Skin of body (tissue), 2 donors: ENCODE measurements around the gene MAT2A. TPM values are rescaled to one million over a fixed set of nuclear protein-coding genes. Genes with fewer than 3 reads are reported as not detected.
"Not testable (repeated sequence)": the region's sequence is repeated elsewhere in the genome, so short reads cannot be mapped to it uniquely, and the experiment has no call there.

Experiments used
- DNase-seq: peaks from one replicate; lab custom pipeline; 2025; lab: John Stamatoyannopoulos, UW
- total RNA-seq: library from RNA; depleted of rRNA; stranded (reverse); fragments of >200 nt; gene quantifications from one replicate; pipeline ENCODE4 v1.2.3, GENCODE V29; 2014

The MAT2A gene
- total RNA-seq, 1 donor from 2014 or later = 115 TPM

DNA sequence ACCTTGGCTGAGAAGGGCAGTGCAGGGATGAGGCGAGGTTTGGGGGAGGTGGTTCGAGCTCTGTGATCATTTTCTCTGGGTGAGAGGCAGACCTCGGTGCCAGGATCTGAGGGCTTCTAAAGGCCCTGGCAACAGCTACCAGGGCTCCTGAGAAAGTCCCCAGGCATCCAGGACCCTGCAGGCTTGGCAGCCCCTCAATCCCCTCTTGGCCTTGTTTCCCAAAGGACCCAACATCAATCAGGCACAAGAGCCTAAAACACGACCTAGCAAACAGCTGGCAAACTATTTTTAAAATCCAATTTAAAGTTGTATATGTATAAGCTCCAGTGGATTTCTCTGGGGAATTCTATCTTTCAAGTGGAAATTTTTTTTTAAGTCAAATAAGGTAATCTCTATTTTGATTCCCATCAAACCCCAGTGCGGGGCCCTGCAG, 15.0 kb upstream of the MAT2A start:
- DNase-seq = no peak

GRCh38 chr2:85524336-85524908, 14.5 kb upstream of the MAT2A start:
- DNase-seq = no peak

DNA sequence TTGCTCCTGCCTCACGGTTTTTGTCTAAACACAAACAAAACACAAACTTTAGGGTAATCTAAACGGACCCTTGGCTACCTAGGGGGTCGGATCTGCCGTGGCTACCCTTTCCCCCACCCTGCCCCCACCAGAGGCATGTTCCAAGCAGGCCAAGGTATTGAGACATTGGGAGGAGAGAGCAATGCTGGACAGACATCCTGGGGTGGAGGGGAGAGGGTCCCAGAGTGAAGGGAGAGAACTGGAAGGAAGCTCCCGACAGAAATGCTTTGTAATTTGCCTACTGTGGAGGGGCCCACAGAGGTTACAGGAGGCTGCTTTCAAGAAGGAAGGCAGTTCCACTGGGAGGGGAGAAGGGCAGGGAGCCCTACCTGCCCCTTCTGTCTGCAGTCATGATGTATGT, 13.9 kb upstream of the MAT2A start:
- no peak for DNase-seq

- no peak for DNase-seq
These were observed 13.4 kb upstream of the MAT2A start for GRCh38 chr2:85525567-85525966.

GRCh38 chr2:85527787-85528186, 11.2 kb upstream of the MAT2A start:
- DNase-seq = no peak

GRCh38 chr2:85528355-85528754, 10.6 kb upstream of the MAT2A start:
- DNase-seq = no peak

DNA sequence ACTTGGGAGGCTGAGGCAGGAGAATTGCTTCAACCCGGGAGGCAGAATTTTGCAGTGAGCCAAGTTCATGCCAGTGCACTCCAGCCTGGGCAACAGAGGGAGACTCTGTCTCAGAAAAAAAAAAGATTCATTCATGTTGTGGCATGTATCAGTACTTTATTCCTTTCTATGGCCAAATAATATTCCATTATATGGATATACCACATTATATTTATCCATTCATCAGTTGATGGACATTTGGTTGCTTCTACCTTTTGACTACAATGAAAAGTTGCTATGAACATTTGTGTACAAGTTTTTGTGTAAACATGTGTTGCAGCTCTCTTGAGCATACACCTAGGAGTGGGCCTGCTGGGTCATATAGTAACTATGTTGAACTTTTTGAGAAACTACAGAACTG, 9.2 kb upstream of the MAT2A start:
- no peak for DNase-seq

- DNase-seq = no peak
These were observed 7.4 kb upstream of the MAT2A start for GRCh38 chr2:85531589-85531988.

GRCh38 chr2:85534099-85534498, 4.9 kb upstream of the MAT2A start:
- DNase-seq = no peak

DNA sequence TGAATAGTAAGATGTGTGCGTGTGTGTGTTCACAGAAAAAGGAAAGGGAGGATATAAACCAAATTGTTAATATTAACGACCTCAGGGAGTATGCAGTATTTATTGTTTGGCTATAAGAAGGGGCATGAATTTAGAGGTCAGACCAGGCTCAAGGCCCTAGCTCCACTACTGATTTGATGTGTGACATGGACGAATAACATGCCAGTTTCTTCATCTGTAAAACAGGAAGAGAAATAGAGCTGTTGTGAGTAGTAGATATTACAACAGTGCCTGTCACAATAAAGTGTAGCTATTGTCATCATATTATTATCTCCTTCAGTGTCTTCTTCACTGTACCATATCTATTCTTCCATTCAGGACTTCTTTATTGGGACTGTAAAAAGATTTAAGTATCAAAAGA, 4.1 kb upstream of the MAT2A start:
- DNase-seq = no peak

GRCh38 chr2:85536479-85536878, 2.5 kb upstream of the MAT2A start:
- DNase-seq = no peak

- peak; percentile 73 for DNase-seq
These were observed 1.1 kb upstream of the MAT2A start for GRCh38 chr2:85537600-85538506.

DNA sequence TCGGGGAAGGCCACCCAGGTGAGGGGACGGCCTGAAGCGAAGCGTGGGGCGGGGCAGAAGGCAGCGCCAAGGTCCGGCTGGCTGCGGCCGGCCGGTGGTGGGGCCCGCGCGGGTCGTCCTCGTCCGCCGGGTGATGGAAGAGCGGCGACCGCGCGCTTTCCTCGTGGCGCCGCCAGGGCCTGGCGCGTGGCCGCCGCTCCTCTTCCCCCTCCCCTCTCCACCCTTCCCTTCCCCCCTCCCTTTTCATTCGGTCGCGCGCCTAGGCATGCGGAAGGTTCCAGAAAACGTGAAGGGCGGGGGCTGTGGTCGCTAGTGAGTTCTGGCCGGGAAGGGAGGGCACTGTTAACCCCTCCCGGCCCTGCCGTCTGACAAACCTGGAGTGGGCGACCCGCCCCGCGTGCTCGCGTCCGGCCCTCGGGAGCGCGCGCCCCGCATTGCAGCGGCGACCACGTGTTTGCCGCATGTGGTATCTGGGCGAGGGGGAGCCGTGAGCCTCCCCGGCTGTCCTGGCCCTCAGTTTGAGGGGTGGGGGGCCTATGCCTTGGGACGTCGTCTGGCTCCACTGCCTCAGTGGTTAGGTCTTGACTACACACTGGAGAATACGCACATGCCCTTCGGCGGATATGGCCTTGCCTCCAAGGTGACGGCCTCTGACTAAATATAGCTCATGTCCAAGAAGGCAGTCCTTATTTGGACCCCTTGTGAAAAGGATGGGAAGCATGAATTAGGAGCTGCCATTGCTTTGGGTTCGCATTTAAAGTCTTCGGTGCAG, 579 bp downstream of the MAT2A start:
- DNase-seq = peak; percentile 72

DNA sequence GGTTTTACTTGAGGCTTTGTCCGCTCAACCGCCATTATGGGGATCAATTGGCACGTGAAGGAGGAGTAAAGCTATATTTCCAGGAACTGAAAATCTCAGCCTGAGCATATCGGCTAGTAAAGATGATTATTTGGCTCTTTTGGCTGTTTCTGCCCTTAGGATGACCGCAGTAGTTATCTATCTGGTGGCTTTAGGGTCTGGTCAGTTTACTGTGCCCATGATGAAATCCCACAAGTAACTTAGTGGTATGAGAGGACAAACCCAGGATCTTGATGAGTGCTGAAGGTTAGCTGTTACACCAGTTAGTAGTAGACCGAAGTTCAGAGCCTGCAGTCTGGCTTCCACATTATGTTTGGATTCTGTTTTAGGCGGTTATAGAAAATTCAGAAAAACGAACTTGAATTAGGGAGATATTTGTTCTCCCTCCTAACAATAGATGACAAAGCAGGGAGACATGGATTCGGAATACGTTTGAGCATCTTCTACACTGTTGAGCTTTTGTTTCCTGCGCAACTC, 1.2 kb downstream of the MAT2A start:
- DNase-seq = no peak

DNA sequence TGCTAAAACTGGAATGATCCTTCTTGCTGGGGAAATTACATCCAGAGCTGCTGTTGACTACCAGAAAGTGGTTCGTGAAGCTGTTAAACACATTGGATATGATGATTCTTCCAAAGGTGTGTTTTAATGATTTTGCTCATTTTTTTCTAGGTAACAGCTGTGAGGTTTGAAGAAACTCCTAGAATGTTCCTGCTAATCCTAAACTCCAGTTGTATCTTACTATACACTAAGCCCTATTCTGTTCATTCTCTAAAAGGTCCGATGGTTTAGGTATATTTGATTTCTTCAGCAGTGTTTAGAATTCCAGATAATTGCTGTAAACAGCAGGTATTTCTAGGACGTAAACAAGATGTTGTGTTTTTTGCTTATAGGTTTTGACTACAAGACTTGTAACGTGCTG, 2.3 kb downstream of the MAT2A start:
- DNase-seq = no peak

DNA sequence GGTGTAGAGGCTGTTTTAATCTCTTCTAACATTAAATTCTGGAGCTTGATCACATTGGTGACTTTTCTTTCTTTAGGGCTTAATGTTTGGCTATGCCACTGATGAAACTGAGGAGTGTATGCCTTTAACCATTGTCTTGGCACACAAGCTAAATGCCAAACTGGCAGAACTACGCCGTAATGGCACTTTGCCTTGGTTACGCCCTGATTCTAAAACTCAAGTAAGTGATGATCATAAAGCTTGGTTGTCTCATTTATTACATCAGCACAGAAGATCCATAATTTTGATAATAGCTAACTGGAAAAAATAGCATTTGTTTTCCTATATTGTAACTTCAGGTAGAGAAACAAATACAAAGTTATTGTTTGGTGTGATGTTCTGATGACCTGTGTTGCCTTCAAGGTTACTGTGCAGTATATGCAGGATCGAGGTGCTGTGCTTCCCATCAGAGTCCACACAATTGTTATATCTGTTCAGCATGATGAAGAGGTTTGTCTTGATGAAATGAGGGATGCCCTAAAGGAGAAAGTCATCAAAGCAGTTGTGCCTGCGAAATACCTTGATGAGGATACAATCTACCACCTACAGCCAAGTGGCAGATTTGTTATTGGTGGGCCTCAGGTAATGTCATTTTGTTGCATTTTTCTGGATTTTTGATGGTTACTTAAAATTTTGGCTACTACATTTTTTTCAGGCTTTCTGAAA, 2.9 kb downstream of the MAT2A start:
- no peak for DNase-seq

DNA sequence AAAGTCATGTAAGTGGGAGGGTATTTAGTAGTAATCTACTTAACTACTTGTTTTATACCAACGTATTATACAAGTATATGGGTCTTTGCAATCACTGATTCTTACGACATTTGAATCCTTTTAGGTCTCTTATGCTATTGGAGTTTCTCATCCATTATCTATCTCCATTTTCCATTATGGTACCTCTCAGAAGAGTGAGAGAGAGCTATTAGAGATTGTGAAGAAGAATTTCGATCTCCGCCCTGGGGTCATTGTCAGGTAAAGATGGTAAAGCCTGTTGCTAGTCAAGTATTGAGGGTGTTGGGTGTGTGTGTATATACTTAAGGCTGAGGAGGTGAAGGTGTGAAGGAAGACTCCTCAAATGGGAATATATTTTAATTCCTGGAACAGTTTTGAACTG, 3.8 kb downstream of the MAT2A start:
- no peak for DNase-seq

DNA sequence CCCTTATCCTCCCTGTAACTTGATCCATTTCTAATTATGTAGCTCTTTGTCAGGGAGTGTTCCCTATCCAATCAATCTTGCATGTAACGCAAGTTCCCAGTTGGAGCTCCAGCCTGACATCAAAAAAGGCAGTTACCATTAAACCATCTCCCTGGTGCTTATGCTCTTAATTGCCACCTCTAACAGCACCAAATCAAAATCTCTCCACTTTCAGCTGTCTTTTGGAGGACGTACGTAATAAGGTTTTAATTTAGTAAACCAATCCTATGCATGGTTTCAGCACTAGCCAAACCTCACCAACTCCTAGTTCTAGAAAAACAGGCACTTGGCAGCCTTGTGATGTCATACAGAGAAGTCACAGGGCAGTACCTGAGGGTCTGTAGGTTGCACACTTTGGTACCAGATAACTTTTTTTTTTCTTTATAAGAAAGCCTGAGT, 5.3 kb downstream of the MAT2A start:
- not testable (repeated sequence) for DNase-seq

GRCh38 chr2:85544915-85545779, 6.2 kb downstream of the MAT2A start:
- not testable (repeated sequence) for DNase-seq

DNA sequence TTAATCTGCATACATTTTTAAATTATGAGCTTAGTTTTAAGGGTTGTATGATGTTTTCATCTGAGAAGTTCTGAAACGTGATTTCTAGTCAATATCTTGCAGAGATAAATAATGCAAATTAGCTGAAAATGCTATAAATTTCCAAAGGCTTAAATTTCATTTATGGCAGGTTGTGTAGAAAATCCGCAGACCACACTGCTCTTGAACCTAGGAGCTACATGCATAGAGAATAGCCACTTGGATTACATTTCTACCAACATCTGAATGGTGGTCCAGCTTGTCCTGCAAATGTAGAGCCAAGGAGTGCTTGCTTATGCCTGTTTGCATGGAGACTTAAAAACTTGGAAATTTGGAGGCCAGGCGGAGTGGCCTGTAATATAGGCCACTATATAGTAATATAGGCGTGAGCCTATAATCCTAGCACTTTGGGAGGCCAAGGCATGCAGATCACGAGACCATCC, 6.8 kb downstream of the MAT2A start:
- DNase-seq = no peak
